PC-9 (cell line): ENCODE measurements around the gene RPRML.

Source experiments
- EZH2 ChIP-seq: fragments of 200-600 bp; sonication (generic); IDR thresholded peaks from 2 replicates; pipeline ENCODE4 v1.8.0; 2017; ENCODE audit warnings: antibody characterized with exemption, low read depth
- TF ChIP-seq, protein P1 (sequence below): fragments of 200-600 bp; sonication (generic); conservative IDR thresholded peaks from 2 replicates; pipeline ENCODE4 v1.6.1; 2017; ENCODE audit warnings: mixed run types, antibody characterized with exemption, mild to moderate bottlenecking, moderate library complexity

DNA sequence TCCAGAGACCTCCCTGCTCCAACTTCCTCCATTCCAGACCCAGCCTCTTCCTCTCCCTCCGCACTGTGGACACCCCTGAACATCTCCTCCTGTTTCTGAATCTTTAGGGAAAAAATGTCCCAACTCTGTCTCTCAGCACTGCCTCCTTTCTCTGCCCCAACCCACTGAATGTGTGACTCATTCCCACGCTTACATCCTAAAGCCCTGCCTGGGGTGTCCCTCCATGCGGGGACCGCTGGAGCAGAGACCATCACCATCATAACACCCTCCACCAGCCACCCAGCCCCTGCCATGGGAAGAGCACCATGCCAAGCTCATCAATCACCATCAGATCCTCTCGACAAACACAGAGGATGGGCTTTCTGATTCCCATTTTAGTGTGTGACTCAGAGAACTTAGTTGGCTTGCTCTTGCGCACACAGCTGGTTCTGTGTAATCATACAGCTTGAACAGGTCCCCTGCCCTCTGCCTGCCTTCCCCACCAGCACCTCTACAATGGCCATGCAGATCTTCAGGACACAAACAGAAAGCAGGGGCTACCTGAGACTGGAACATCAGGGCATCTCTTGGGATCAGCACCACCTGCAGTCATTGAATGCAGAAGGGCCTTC lies 10.7 kb downstream of the RPRML start:
- TF ChIP-seq EZH2, result no peak
- TF ChIP-seq, protein P1, sequence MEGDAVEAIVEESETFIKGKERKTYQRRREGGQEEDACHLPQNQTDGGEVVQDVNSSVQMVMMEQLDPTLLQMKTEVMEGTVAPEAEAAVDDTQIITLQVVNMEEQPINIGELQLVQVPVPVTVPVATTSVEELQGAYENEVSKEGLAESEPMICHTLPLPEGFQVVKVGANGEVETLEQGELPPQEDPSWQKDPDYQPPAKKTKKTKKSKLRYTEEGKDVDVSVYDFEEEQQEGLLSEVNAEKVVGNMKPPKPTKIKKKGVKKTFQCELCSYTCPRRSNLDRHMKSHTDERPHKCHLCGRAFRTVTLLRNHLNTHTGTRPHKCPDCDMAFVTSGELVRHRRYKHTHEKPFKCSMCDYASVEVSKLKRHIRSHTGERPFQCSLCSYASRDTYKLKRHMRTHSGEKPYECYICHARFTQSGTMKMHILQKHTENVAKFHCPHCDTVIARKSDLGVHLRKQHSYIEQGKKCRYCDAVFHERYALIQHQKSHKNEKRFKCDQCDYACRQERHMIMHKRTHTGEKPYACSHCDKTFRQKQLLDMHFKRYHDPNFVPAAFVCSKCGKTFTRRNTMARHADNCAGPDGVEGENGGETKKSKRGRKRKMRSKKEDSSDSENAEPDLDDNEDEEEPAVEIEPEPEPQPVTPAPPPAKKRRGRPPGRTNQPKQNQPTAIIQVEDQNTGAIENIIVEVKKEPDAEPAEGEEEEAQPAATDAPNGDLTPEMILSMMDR, result no peak
